Hematopoietic multipotent progenitor cell treated with erythropoietin and hydrocortisone succinate and interleukin-3 and kit ligand, for 15 days (in vitro differentiated cells): ENCODE results near the gene GRK1.
"Not testable (repeated sequence)": the region's sequence is repeated elsewhere in the genome, so short reads cannot be mapped to it uniquely, and the experiment has no call there.

ENCODE experiments used
- DNase-seq: peaks from one replicate; pipeline ENCODE4 v3.0.0-alpha.2; 2015; ENCODE audit warnings: low spot score

Gene GRK1

GRCh38 chr13:113665597-113666328 lies 1.3 kb upstream of the GRK1 start:
- no peak for DNase-seq

GRCh38 chr13:113666329-113666670 lies 719 bp upstream of the GRK1 start:
- DNase-seq: no peak

GRCh38 chr13:113667771-113668490 lies 912 bp downstream of the GRK1 start:
- DNase-seq: no peak

GRCh38 chr13:113668491-113668971 lies 1.5 kb downstream of the GRK1 start:
- DNase-seq: no peak

GRCh38 chr13:113669231-113669754 lies 2.3 kb downstream of the GRK1 start:
- DNase-seq: no peak

GRCh38 chr13:113669755-113670341 lies 2.8 kb downstream of the GRK1 start:
- DNase-seq: no peak

GRCh38 chr13:113670541-113670940 lies 3.5 kb downstream of the GRK1 start:
- DNase-seq: no peak

GRCh38 chr13:113671066-113672001 lies 4.3 kb downstream of the GRK1 start:
- DNase-seq: no peak

GRCh38 chr13:113672002-113672651 lies 5.1 kb downstream of the GRK1 start:
- DNase-seq: no peak

- no peak for DNase-seq
Measured at GRCh38 chr13:113722921-113723320, 55.9 kb downstream of the GRK1 start.

- DNase-seq: no peak
Measured at GRCh38 chr13:113723410-113724015, 56.5 kb downstream of the GRK1 start.

GRCh38 chr13:113724016-113724758 lies 57.2 kb downstream of the GRK1 start:
- DNase-seq: no peak

GRCh38 chr13:113724780-113725315 lies 57.8 kb downstream of the GRK1 start:
- no peak for DNase-seq

- DNase-seq: not testable (repeated sequence)
Measured at GRCh38 chr13:113725329-113726105, 58.5 kb downstream of the GRK1 start.

- not testable (repeated sequence) for DNase-seq
Measured at GRCh38 chr13:113726106-113726821, 59.2 kb downstream of the GRK1 start.

- DNase-seq: no peak
Measured at GRCh38 chr13:113726961-113727411, 60.0 kb downstream of the GRK1 start.

- no peak for DNase-seq
Measured at GRCh38 chr13:113728571-113729054, 61.6 kb downstream of the GRK1 start.
